Renal cortical epithelial cell (primary cell): ENCODE measurements around the gene POLR2I. TPM values are rescaled to one million over a fixed set of nuclear protein-coding genes. Genes with fewer than 3 reads are reported as not detected.

Source experiments
- DNase-seq: peaks from one replicate; pipeline ENCODE4 v3.0.0-alpha.2; 2011; ENCODE audit warnings: low read depth
- total RNA-seq: library from RNA; depleted of rRNA; stranded (reverse); fragments of >200 nt; gene quantifications from 2 replicates; pipeline ENCODE4 v1.2.3, GENCODE V29; 2014

Gene POLR2I
- 38.2 and 49.5 TPM in 2 replicates for total RNA-seq

DNA sequence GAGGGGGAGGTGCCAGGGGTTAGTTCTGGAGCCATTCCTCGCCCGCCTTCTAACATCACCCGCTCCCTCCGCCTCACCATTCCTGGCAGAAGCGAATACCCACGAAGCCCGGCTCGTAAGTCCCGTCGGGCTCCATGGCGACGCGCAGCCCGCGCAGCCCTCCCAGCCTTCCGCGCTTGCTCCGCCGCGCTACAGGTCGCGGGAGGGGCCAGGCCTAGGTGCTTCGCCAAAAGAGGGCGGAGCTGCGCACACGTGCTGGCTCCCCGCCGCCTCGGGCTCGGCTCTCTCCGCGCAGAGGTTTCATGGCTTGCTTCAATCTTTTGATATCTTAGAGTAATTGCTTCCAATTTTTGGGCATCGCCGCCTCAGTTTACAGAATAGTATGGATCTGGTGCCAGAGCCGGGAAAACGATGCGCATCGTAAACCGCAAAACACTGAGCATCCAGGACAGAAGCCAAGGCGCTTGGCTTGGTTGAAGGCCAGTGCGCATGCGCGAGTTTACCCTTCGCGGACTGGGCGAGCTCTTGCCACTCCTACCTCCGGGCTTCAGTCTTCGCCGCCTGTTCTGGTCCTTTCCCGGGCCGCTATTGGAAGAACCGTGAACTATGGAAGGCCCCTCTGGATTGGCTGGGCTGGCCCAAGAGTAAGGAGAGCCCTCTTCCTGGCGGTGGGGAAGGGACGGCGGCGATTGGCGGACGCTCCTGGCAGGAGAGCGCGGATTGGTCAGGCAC lies at the start of gene POLR2I:
Gene POLR2I, minus strand, starts transcription at position 155 of the 732 bp plus-strand sequence. Its CDS starts 19 bp downstream, at position 136.
- DNase-seq, result peak; percentile 99

DNA sequence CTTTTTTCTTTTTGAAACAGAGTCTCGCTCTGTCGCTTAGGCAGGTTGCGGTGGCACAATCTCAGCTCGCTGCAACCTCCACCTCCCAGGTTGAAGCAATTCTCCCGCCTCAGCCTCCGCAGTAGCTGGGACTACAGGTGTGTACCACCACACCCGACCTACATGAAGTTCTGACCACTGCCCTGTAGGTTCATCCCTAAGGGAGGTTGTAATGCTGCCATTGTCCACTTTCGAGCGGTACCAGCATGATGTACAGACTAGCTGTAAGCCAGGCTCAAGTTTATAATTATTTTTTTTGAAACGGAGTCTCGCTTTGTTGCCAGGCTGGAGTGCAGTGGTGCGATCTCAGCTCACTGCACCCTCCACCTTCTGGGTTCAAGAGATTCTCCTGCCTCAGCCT lies 49.1 kb upstream of the POLR2I start:
- DNase-seq, result no peak

DNA sequence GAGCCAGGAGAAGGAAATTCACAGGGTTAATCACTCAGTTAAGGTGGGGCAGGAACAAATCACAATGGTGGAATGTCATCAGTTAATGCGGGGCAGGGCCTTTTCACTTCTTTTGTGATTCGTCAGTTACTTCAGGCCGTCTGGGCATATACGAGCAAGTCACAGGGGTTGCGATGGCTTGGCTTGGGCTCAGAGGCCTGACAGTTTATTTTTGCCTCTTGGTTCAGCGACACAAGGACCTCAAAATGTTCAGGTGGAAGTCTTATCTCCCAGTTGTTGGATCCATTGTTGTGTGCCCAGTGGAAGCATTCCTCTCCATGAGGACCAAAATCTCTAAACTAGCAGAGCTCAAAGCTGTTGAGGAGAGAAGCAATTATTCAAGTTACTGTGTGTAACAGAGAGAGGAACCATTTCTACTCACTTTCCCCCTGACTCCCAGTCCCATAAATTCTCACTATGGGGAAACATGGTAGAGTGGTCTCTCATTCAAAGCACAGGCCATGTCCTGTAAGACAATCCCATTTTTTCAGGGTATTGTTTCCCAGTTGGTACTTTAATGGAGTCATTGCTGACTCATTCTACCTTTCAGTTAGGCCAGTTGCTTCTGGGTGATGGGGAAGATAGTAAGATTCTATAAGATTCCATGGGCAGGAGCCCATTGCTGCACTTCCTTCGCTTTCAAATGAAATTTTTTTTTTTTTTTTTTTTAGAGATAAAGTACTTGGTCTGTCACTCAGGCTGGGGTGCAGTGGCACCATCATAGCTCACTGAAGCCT lies 46.3 kb upstream of the POLR2I start:
- no peak for DNase-seq

DNA sequence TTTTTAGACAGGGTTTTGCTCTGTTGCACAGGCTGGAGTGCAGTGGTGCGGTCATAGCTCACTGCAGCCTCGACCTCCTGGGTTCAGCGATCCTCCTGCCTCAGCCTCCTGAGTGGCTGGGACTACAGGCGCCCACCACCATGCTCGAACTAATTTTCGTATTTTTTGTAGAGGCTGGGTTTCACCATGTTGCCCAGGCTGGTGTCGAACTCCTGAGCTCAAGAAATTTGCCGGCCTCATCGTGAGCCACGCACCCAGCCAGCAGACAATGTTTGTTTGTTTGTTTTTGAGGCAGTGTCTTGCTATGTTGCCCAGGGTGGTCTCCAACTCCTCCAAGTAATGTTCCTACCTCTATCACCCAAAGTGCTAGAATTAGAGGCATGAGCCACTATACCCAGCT lies 38.5 kb upstream of the POLR2I start:
- DNase-seq, result no peak

DNA sequence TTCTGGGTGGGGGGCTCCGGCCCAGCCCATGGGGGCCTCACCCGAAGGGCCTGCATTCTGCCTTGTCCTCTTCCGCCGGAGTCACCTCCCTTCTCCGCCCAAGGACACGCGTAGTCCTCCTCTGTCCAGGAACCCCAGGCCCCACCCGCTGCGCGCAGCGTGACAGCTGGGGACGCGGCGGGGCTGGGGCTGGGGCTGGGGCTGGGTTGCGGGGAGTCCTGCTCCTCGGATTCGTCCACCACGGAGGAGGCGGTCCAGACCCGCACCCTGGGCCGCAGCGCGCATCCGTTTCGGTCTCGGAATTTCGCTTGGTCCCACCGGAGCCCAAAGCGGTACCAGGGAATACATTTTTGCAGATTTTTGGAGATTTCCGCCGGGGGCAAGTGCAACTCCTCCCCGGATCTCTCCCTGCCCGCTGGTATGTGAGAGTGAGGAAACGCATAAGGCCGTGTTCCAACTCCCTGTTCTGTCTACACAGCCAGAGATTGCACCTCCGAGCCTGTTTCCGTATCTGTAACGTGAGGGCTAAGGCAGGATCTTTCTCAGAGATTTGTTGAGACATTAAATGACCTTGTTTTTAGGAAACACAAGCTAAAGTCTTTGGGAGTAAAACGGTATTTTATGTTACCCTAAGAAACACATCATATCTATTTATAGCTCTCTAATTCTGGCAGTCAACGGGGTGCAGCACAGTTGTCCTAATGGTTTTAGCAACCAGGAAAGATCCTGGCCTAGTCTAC lies 37.8 kb upstream of the POLR2I start, which contains the start of gene COX7A1:
Gene COX7A1, minus strand, starts transcription at position 96 of the 740 bp plus-strand sequence. Its CDS starts 40 bp downstream, at position 56.
- no peak for DNase-seq

DNA sequence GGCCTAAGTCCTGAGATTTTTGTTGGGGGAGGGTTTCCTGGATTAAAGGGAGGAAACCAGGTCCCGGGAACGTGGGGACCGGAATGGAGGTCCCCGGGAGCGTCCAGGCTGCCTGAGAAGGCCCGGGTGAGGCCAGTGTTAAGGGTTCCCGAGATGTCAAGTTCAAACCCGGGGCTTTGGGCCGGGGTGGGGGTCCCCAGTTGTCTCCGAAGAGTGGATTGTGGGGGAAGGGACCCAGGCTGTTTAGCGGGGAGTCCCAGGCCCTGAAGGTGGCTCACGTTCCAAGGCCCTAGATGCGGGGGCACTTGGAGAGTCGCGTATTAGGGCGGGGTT lies 37.3 kb upstream of the POLR2I start:
- DNase-seq, result no peak

DNA sequence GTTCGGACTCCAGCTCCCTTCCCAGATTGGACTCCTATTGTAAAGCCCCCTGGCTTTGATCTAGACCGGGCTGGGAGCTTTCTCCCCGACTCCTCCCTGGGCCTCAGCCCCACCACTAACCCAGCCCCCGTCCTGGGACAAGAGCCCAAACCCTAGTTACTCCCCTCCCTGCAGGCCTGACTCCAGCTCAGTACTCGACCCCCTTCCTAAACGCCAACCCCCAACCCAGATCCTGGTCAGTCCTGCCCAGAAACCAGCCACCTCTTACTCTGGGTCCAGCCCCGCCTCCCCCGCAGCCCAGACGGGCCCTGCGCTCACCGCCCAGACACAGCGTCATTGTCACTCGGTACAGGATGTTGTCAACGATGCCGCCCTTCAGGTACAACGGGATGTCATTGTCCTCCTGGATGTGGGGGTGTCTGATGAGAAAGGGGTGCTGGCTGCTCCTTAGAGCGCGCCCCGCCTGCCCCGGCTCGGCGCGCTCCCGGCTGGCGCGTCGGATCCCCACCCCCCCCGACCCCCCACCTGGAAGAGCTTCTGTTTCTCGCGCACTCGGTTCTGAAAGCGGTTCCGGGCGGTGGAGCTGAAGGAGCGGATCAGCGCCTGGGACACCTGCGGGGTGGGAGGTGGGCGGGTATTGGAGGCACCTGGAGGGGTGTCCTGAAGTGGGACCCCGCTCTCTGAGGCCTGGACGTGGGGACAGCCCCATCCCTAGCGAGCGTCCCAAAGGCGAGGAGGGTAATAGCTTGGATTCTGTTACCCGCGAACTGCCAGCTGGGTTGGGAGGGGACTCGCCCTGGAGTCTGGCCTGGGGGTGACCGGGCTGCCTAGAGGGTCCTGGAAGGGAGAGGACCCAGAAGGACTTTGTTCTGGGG lies 36.7 kb upstream of the POLR2I start:
- DNase-seq, result no peak

DNA sequence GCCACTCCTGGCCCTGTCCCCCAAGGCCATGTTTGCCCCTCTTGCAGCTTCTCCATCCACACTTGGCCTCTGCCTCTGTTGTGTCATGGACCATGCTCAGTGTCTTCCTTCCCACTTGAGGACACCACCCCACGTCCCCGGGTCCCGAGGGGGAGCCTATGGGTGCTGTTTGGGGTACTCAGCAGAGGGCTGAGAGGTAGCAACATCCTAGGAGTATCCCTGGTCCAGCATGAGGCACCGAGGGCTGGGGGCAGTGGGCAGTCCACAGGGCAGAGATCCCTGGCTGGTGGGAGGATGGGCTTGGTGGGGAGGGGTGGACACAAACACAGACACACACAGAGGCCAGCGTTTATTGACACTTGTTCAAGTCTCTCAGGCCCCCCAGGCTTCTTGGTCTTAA lies 35.9 kb upstream of the POLR2I start:
- no peak for DNase-seq

DNA sequence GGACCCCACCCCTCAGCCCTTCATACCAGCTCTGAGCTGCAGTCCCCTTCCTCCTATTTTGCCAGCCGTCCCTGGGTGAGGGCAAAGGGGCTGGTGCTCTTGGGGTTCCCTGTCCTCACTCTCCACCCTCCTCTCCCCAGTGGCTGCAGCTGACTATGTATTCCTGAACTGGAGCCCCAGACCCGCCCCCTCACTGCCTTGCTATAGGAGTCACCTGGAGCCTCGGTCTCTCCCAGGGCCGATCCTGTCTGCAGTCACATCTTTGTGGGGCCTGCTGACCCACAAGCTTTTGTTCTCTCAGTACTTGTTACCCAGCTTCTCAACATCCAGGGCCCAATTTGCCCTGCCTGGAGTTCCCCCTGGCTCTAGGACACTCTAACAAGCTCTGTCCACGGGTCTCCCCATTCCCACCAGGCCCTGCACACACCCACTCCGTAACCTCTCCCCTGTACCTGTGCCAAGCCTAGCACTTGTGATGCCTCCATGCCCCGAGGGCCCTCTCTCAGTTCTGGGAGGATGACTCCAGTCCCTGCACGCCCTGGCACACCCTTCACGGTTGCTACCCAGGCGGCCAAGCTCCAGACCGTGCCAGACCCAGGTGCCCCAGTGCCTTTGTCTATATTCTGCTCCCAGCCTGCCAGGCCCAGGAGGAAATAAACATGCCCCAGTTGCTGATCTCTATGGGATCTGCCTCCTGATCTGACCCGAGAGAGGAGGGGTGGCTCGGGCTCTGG lies 35.2 kb upstream of the POLR2I start:
- no peak for DNase-seq

DNA sequence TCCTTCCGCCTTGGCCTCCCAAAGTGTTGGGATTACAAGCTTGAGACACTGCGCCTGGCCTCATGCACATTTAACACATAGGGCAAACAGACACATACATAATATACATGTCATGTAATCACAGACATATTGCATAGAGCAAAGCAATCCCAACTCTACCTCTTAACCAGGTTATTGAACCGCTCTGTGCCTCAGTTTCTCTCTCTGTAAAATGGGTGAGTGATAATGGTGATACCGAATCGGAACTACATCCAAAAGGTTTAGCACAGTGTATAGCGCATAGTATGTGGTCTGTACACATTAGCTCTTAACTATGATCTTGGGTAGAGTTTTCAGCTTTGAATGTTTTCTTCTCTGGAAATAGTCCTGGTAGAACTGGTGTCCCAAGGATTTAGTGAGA lies 29.9 kb upstream of the POLR2I start:
- DNase-seq, result no peak

DNA sequence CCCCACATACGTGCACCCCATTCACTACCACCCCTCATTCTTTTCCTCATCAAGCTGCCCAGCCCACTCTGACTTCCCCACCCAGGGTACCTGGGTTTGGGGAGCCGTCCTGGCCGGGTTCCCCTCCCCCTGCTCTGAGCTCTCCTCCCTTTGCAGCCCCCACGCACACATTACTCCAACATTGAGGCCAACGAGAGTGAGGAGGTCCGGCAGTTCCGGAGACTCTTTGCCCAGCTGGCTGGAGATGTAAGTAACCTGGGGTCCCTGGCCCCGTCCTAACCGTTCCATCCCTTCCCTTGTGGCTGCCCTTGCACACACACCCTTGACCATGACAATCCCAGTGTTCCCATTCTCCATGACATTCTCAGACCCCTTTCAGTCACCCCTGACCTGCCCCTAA lies 27.8 kb upstream of the POLR2I start:
- DNase-seq, result no peak

DNA sequence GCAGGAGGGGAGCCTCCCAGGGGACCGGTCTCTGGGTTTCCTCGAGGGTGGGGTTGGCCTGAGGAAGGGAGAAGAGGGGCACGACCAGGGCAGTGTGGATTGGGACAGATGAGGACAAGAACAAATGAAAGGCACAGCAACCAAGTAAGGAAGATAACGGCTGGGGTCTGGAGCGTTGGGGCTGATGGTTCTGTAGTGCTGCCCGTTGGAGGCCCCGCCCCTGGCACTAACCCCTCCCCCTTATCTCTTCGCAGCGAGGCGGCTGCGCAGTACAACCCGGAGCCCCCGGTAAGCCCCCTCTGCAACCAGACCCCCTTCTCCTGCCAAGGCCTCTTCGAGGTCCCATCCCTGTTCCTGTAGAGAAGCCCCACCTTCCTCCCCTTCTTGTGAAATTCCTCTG lies 27.4 kb upstream of the POLR2I start:
- no peak for DNase-seq

DNA sequence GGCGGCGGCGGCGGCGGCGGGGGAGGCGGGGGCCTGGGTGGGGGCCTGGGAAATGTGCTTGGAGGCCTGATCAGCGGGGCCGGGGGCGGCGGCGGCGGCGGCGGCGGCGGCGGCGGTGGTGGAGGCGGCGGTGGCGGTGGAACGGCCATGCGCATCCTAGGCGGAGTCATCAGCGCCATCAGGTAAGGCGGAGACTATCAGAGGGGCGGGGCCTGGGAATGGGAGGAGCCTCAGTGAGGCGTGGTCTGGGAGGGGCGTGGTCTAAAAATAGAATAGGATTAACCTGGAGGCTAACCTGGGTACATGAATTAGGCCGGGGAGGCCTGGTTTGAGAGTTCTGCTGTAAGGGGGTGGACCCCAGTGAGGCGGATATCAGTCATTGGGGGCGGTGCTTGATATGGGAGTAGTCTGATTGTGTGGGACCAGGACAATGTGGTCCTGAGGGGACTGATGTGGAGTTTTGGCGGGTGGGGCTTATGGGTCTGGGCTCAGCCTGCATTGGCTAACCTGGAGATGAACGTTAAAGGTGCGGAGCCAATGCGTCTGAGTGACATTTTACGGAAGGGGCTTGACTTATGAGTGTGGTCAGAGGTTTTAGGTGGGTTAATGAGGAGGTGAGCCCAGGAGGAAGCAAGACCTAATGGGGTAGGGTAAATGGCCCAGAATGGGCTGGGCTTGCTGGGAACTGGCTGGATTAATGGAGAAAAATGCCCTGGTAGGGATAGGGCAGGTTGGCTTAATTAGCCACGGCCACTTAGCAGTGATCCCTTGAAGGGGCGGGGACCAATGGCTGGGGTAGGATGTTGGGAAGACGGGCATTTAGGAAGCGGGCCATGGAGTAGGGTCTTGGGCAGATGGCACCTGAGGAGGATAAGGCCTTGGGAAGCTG lies 26.6 kb upstream of the POLR2I start:
- peak; percentile 66 for DNase-seq

DNA sequence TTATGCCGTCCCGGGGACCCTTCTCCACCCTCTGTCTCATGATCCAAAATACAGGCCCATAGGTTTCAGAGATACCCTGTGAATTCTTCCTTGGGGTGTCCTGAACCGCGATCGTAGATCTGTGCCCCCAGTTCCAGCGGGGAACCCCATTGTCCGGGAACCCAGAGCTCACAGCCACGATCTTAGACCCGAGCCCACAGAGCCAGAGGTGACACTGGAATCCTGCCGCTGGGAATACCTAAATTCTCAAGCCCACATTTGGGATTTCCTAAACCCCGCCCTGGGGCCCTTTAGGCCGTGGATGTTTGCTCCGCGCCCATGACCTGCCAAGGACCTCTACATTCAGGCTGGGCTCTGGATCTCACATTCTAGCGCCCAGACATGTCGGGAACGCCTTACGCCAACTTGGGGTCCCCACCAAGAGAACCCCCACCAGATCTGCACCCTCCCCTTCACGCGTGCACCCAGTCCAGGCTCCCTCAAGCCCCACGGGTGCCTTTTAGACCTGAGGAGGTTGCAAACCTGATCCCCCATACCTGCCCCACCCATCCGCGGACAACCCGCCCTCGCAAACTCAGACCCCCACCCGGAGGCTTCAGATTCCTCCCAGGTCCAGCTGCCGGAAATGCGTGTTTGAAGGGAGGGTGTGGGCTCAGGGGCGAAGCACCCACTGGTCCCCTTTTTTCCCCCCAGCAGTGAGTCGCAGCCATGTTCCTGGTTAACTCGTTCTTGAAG lies 25.8 kb upstream of the POLR2I start:
- DNase-seq, result peak; percentile 44

DNA sequence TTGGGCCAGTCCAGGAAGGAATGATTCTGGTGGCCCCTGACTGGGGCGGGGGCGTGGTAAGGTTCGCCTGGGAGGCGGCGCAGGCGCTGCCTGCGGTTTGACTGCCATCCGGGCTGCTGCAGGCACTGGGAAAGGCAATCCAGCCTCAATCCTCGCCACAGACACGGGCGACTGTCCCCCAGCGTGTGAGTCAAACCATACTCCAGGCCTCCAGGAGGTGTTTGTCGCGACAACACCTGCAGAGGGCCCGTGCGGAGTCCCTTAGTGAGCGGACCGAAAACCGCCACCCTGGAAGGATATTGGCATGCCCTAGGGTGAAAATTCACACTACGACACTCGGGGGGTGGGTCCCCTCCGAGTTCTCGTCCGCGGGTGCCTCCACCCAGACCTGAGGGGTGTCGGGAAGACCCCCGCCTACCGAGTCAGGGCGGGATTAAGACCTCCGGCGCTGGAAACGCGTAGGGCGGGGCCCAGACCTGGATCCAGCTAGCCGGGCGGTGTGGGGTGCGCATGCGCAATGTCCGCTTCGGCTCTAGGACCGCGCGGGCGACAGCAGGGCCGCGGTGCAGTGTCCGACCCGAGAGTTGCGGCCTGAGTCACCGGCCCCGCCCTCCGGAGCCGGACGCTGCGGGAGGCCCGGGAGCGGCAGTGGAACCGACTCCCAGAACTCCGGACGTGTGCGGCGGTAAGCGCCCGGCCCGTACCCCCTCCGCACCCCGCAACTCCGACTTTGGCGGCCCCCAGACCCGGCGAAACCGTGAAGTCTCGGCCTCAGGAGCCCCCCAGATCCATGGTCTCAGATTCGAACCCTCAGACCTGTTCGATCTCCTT lies 25.0 kb upstream of the POLR2I start, which contains the start of gene CAPNS1:
Gene CAPNS1, plus strand, starts transcription at position 594 of the 831 bp plus-strand sequence. CDS start 946 bp downstream, outside the sequence.
- DNase-seq, result peak; percentile 85

DNA sequence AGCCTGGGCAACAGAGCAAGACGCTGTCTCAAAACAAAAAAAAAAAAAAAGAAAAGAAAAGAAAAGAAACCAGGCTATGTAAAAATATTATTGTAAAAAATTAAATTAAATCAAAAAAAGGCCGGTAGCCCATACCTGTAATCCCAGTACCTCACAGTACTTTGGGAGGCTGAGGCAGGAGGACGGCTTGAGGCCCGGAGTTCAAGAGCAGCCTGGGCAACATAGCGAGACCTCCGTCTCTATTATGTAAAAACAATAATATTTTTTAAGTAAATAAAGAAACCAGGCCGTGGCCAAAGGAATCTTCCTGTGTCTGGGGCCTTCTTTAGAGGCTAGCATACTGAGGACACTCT lies 24.4 kb upstream of the POLR2I start:
- no peak for DNase-seq

DNA sequence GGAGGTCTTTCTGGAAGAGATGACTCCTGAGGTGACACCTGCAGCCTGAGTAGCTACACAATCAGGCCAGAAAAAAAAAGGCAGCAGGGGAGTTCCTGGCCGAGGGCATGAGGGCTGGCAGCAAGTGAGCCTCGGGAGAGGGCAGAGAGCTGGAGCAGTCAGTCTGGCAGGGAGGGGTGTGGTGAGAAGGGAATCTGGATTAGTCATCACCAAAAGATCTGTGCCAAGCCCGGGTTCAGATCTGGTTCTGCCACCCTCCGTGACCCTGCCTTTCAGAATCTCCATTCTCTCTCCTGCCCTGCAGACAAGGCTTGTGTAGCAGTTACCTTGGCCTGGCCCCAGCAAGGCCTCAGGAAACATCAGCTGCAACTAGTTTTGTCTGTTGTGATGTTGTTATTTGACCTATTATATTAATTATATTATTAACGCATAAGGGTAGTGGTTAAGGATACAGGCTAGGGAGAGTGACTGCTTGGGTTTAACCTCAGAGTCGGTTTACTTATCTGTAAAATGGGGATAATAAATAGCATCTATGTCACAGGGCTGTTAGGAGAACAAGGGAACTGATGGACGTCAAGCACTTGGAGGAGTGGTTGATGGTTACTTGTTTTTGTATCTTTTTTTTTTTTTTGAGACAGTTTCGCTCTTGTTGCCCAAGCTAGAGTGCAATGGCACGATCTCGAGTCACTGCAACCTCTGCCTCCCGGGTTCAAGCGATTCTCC lies 22.4 kb upstream of the POLR2I start:
- DNase-seq, result peak; percentile 93
